Measurements from ENCODE around the gene LDB2.

The LDB2 gene

DNA sequence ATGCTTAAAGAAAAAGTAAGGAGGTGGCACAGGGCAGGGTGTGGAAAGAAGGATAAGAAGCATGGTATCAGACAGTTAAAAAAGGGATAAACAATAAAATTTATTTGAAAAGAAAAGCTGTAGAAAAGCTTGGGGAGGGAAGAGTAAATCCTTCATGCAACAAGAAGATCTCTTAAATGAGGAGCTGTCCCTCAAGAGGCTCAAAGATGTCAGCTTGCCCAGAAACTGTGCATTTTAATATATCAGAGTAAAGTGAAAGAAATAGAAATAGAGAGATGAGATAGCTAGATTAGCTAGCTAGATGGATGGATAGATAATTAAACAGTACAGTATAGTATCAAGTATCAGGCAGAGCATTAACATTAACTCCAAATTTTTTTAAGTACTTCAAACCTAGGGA lies 170.3 kb downstream of the LDB2 start:
- no peak for DNase-seq (ENCODE audit: low read depth, low spot score)
- in situ Hi-C loops (cut with HindIII; ENCODE audit: low sequenced_read_pairs): no loop called here
- TF ChIP-seq, protein P1, sequence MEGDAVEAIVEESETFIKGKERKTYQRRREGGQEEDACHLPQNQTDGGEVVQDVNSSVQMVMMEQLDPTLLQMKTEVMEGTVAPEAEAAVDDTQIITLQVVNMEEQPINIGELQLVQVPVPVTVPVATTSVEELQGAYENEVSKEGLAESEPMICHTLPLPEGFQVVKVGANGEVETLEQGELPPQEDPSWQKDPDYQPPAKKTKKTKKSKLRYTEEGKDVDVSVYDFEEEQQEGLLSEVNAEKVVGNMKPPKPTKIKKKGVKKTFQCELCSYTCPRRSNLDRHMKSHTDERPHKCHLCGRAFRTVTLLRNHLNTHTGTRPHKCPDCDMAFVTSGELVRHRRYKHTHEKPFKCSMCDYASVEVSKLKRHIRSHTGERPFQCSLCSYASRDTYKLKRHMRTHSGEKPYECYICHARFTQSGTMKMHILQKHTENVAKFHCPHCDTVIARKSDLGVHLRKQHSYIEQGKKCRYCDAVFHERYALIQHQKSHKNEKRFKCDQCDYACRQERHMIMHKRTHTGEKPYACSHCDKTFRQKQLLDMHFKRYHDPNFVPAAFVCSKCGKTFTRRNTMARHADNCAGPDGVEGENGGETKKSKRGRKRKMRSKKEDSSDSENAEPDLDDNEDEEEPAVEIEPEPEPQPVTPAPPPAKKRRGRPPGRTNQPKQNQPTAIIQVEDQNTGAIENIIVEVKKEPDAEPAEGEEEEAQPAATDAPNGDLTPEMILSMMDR (IDR thresholded peaks at IDR 0.05; ENCODE audit: low read depth, low read length): no peak

GRCh38 chr4:16727218-16727617 lies 171.2 kb downstream of the LDB2 start:
- in situ Hi-C loops (cut with HindIII; ENCODE audit: low sequenced_read_pairs): no loop called here
- no peak for DNase-seq (ENCODE audit: low read depth, low spot score)
- TF ChIP-seq, protein P1 (IDR thresholded peaks at IDR 0.05; ENCODE audit: low read depth, low read length): no peak
- no peak overlapping the region for H3K4me3 ChIP-seq (ENCODE audit: low read depth, low read length)

More for the DNA sequence above, 170.3 kb downstream of the LDB2 start:
- no peak overlapping the region for H3K4me3 ChIP-seq (ENCODE audit: low read depth, low read length)

GRCh38 chr4:16726368-16727050 lies 171.9 kb downstream of the LDB2 start:
- TF ChIP-seq, protein P1 (IDR thresholded peaks at IDR 0.05; ENCODE audit: low read depth, low read length): no peak
- in situ Hi-C loops (cut with HindIII; ENCODE audit: low sequenced_read_pairs): no loop called here
- no peak for DNase-seq (ENCODE audit: low read depth, low spot score)
- H3K4me3 ChIP-seq (ENCODE audit: low read depth, low read length): no peak overlapping the region

- in situ Hi-C loops (cut with HindIII; ENCODE audit: low sequenced_read_pairs): no loop called here
- TF ChIP-seq, protein P1 (IDR thresholded peaks at IDR 0.05; ENCODE audit: low read depth, low read length): no peak
- DNase-seq (ENCODE audit: low read depth, low spot score): no peak
- no peak overlapping the region for H3K4me3 ChIP-seq (ENCODE audit: low read depth, low read length)
These were observed 173.2 kb downstream of the LDB2 start for GRCh38 chr4:16725252-16725651.

DNA sequence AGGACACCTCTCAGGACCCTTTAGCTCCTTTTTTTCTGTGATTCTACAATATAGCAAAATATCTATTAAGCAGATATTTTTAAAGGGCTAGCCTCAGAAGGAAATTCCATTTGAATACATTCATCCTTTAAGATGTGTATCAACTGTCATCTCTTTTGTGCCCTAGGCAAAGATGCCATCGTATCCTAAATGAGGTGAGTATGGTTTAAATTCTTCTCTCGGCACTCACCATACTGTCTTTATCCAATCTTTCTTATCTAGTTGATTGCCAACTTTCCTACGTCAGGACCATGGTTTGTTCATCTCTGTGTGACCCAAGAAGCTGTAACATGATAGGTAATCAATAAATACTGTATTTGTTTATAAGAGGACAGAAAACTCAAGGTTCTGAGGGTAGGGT lies 176.0 kb downstream of the LDB2 start:
- TF ChIP-seq, protein P1 (IDR thresholded peaks at IDR 0.05; ENCODE audit: low read depth, low read length): no peak
- no peak overlapping the region for H3K4me3 ChIP-seq (ENCODE audit: low read depth, low read length)
- no peak for DNase-seq (ENCODE audit: low read depth, low spot score)
- in situ Hi-C loops (cut with HindIII; ENCODE audit: low sequenced_read_pairs): no loop called here

- no peak overlapping the region for H3K4me3 ChIP-seq (ENCODE audit: low read depth, low read length)
- DNase-seq (ENCODE audit: low read depth, low spot score): peak; percentile 58
- TF ChIP-seq, protein P1 (IDR thresholded peaks at IDR 0.05; ENCODE audit: low read depth, low read length): no peak
- in situ Hi-C loops (cut with HindIII; ENCODE audit: low sequenced_read_pairs): no loop called here
These were observed 176.7 kb downstream of the LDB2 start for GRCh38 chr4:16721613-16722291.
